Activated naive CD4-positive, alpha-beta T cell treated with Interleukin-2 at 50 U/mL for 16 hours (primary cell): ENCODE data around the gene TMC3.
"Not testable (repeated sequence)": the region's sequence is repeated elsewhere in the genome, so short reads cannot be mapped to it uniquely, and the experiment has no call there.

Experiments
- DNase-seq: peaks from one replicate; pipeline ENCODE4 v3.0.0-alpha.2; 2020

Gene TMC3

GRCh38 chr15:81373775-81374395 lies at the start of gene TMC3:
Gene TMC3 (minus strand): TSS chr15:81374213. CDS start chr15:81374077, 136 bp downstream.
- no peak for DNase-seq

GRCh38 chr15:81421461-81421860 lies 47.4 kb upstream of the TMC3 start:
- DNase-seq, result no peak

GRCh38 chr15:81419332-81419943 lies 45.4 kb upstream of the TMC3 start:
- DNase-seq, result no peak

- no peak for DNase-seq
Measured at GRCh38 chr15:81418891-81419290, 44.9 kb upstream of the TMC3 start.

GRCh38 chr15:81418444-81418843 lies 44.4 kb upstream of the TMC3 start:
- no peak for DNase-seq

- DNase-seq, result not testable (repeated sequence)
Measured at GRCh38 chr15:81414274-81414968, 40.4 kb upstream of the TMC3 start.

- DNase-seq, result no peak
Measured at GRCh38 chr15:81413851-81414250, 39.8 kb upstream of the TMC3 start.

GRCh38 chr15:81411969-81412633 lies 38.1 kb upstream of the TMC3 start:
- no peak for DNase-seq

- DNase-seq, result no peak
Measured at GRCh38 chr15:81411051-81411450, 37.0 kb upstream of the TMC3 start.

- no peak for DNase-seq
Measured at GRCh38 chr15:81410318-81410753, 36.3 kb upstream of the TMC3 start.

GRCh38 chr15:81407718-81408117 lies 33.7 kb upstream of the TMC3 start:
- no peak for DNase-seq

- no peak for DNase-seq
Measured at GRCh38 chr15:81407176-81407575, 33.2 kb upstream of the TMC3 start.

- no peak for DNase-seq
Measured at GRCh38 chr15:81400640-81401236, 26.7 kb upstream of the TMC3 start.

- no peak for DNase-seq
Measured at GRCh38 chr15:81398910-81399551, 25.0 kb upstream of the TMC3 start.

GRCh38 chr15:81398456-81398855 lies 24.4 kb upstream of the TMC3 start:
- no peak for DNase-seq

- DNase-seq, result no peak
Measured at GRCh38 chr15:81394603-81395002, 20.6 kb upstream of the TMC3 start.

GRCh38 chr15:81391657-81392056 lies 17.6 kb upstream of the TMC3 start:
- DNase-seq, result no peak

- no peak for DNase-seq
Measured at GRCh38 chr15:81388436-81388770, 14.4 kb upstream of the TMC3 start.

GRCh38 chr15:81387621-81388435 lies 13.8 kb upstream of the TMC3 start:
- no peak for DNase-seq

GRCh38 chr15:81386947-81387346 lies 12.9 kb upstream of the TMC3 start:
- DNase-seq, result no peak

GRCh38 chr15:81385721-81386076 lies 11.7 kb upstream of the TMC3 start:
- no peak for DNase-seq
